HG03342 (cell line): Measurements from ENCODE around the gene TMEM74B.

Source experiments
- ATAC-seq: cut with Tn5 transposase; IDR thresholded peaks from one replicate; pipeline ENCODE4 v1.9.1; 2021; ENCODE audit warnings: mild to moderate bottlenecking, moderate library complexity; ENCODE audit not compliant: unreplicated experiment

TMEM74B gene

GRCh38 chr20:1183153-1183552 lies 1.6 kb downstream of the TMEM74B start:
- no peak for ATAC-seq

GRCh38 chr20:1182106-1182505 lies 2.7 kb downstream of the TMEM74B start:
- no peak for ATAC-seq

GRCh38 chr20:1180949-1181348 lies 3.8 kb downstream of the TMEM74B start:
- ATAC-seq, result no peak

GRCh38 chr20:1178623-1179022 lies 6.2 kb downstream of the TMEM74B start:
- ATAC-seq, result no peak

DNA sequence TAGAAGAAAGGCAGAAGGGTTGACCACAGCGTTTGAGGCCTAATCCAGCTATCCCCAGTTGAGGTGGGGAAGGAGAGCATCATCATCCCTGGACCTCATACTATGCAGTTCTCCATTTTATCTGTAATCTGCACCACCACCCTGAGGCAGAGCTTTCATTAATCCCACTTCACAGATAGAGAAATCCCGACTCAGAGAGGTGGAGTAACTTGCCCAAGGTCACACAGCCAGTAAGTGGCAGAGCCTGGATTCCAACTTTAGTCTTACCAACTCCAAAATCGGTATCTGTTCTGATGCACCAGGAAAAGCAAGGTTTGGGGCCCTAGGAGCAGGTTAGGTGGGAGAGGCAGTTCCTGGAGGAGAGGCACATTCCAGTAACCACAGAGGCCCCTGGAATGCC lies 6.7 kb downstream of the TMEM74B start:
- ATAC-seq, result no peak

DNA sequence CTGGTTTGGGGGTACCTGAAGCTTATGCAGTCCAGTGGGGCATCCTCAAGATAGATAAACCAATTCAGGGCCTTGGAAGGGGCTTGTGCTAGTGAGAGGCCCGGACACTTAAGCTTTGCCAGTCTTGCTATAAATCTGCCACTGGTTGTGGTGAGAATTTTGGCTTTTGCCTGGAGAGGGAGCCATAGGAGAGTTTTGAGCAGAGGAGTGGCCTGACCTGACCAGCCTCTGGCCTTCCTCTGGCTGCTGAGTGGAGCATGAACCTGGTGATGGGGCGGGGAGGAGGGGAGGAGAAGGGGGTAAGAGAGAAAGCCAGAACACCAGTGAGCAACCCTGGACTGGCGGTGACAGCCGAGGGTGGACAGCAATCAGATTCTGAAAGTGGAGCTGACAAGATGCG lies 7.1 kb downstream of the TMEM74B start:
- ATAC-seq, result no peak

- no peak for ATAC-seq
These were observed 10.0 kb downstream of the TMEM74B start for GRCh38 chr20:1174787-1175186.

DNA sequence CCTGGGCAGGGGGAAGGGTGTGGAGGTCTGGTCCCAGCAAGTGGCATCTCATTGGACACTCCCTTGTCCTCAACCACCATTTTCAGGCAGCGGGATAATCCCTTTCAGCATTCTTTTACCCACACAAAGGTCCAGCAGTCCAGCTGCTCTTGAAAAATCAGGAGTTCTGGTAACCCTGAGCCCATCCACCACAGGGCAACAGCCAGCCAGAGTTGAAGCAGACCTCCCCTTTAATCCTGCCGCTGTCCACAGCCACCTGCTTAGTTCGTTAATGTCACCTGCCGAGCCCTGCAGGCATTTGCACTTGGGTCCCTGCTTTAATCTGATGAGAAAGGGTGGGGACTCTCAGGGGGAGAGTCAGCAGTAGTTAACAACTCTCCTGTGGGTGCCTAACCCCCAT lies 11.1 kb downstream of the TMEM74B start:
- ATAC-seq, result no peak

DNA sequence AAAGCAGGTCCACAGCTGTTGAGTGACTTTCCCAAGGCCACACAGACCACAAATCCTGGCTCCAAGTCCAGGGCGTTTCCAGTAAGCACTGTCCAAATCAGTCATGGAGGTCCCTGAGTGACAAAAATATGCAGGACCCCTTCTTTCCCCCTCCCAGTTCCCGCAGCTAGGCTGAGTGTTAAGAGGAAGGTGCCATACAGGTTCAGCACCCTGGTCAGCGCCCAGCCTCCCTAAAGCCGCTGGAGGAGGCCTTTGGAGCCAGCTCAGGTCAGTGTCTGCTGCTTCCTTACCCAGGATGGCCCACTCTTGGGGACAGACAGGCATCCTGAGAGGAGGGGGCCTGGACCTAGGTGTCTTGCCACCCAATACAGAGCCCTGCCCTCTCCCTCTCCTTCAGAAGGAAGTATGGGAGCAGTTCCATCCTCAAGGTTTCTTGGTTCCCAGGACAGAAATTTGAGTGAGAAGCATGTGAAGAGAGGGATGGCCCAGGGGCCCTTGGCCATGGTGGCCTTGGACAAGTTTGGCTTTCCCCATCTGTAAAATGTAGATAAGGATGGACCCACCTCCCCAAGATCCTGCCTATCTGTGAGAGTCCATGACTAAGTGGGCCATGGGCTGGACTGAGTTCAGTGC lies 13.2 kb downstream of the TMEM74B start:
- no peak for ATAC-seq

- no peak for ATAC-seq
These were observed 15.6 kb downstream of the TMEM74B start for GRCh38 chr20:1169224-1169623.

DNA sequence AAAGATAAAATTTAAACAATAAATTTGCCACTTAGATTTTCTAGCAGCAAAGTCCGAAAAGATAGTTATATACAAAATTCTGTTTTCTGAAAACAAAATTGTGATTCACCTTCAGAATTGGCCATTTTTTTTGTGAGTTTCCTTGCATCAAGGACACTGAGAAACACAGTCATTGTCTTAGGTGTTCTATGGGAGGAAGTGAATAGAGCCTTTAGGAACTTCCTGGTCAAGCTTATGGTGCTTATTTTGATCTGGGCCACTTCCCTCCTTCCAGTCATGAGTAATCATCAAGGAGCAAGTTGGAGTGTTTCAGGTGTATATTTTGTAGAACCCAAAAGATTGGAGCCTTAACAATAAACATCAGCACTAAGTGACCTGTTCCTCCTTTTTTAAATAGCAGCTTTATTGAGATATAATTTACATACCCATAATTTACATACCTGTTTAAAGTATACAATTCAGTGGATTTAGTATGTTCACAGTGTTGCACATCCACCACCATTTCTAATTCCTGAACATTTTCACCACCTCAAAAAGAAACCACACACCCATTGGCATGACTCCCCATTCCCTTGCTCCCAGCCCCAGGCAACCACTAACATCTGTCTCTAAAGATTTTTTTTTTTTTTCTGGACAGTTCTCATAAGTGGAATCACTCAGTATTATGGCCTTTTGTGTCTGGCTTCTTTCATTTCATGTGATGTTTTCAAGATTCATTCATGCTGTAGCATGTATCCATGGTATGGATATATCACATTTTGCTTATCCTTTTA lies 17.6 kb downstream of the TMEM74B start:
- ATAC-seq, result no peak

DNA sequence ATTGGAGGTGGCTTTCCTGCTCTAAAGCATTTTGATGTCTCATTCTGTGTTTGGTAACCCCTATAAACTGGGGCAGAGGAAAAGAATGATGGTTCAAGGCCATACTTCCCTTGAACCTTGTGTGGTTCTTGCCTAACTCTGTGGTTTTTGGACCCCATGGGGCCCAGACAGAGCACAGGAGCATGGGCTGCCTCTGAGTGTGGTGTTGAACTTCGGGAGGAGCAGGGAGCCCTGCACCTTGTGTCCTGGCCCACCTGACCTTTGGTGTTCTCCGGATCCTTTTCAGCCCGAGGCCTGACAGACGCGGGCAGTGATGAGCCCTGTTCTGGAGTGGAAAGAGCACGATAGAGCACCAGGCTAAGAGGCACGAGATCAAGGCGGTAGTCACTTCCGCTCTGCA lies 18.8 kb downstream of the TMEM74B start:
- ATAC-seq, result no peak

DNA sequence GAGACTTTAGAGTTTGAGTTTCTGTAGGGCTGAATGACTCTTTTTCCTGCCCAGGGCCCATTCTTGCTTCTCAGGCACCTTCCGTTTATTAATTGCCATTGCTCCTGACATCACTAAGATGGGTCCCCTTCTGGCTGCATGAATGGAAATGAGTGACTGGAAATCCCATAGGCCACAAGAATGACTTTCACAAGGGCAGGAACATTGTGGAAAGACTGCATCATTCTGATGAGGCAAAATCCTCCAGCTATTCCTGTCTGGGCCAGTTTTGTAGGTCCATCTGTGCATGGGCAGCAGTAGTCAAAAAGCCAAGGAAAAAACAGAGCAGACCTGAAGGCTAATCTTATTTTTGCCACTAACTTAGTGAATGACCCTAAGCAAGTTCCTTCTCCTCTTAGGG lies 19.3 kb downstream of the TMEM74B start:
- no peak for ATAC-seq

DNA sequence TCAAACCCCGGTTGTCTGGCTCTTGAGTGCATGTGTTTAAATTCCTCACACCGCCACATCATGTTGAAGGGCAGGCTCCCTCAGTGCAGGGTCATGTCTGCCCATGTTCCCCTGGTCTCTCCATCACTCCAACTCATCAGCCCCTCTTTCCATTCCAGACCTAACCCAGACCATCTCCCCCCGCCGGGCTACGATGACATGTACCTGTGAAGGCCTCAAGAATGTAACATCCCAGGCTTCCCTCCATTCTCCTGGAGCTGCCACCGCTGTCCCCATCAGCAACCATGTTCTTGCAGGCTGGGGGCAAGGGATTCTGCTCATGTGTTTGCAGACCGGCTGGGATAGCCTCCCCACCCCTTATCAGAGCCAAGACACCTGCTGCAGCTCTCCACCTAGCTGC lies 19.9 kb downstream of the TMEM74B start:
- ATAC-seq, result no peak

DNA sequence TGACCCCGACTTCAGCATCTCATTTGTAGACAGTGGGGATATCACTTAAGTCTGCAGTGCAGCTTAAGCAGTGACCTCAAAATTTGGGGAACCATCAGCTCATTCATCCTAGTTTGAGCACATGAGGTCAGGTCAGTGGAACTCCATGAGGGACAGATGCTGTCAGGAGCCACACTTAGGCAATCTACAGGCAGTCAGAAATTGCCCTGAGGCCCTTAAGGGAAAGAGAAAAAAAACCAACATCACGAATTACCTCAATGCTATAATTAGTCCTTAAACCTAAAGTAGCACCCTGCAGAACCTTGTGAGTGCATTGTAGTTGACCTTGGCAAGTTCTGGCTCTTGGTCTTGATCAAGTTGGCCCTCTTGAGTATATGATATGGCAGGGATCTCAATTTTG lies 21.1 kb downstream of the TMEM74B start:
- no peak for ATAC-seq

DNA sequence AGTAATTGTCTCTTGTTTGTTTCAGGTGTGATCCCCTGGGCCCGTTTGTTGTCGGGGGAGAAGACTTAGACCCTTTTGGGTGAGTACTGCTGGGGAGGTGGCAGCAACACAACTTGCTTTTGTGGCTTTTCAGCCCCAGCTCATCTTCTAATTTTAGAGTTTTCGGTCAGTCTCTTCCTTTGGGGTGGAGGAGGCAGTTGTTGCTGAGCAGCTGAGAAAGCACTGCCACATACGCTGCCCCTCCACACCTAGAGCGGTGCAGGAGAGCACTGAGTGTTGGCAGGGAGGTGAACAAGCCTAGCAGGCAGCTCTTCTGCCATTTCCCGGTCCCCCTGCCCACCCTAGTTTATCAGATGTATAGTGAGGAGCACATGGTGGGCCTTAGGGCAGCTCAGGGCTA lies 21.7 kb downstream of the TMEM74B start:
- no peak for ATAC-seq

GRCh38 chr20:1160991-1161390 lies 23.8 kb downstream of the TMEM74B start:
- no peak for ATAC-seq

GRCh38 chr20:1160496-1160895 lies 24.3 kb downstream of the TMEM74B start:
- ATAC-seq, result no peak

DNA sequence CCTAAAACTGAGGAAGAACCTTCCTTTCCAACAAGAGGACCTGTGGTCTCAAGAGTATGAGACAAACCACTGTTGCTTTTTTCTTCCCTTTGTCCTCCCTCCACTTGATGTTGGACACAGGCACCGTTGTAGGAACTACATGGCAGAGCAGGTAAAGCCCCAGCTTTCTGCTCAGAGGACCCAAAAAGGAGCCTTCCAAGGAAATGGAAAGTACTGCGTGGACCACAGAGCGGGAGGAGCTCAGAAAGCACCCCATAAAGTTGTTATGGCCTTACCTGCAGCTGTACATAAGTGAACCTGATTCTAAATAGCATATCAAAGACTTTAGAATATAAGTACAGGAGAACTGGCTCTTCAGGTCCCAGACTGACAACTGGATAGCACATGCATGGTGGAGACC lies 29.4 kb downstream of the TMEM74B start:
- ATAC-seq, result no peak

GRCh38 chr20:1154691-1155090 lies 30.1 kb downstream of the TMEM74B start:
- ATAC-seq, result no peak

- ATAC-seq, result no peak
These were observed 30.6 kb downstream of the TMEM74B start for GRCh38 chr20:1154226-1154625.

DNA sequence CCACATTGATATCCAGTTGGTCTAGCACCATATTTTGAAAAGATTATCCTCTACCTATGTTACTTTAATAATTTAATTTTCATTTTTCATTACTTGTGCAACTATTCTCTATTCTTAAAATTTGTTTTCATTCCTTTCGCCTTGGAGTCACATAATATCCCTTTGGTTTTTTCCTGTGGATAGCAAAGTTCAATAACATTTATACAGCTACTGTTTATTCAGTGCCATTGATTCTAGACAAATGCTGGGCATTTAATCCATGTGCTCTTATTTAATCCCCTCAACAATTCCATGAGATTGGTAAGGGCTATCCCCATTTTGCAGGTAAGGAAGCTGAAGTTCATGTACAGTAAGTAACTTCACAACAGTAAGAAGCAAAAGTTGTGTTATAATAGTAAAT lies 33.8 kb downstream of the TMEM74B start:
- ATAC-seq, result no peak

GRCh38 chr20:1150218-1150617 lies 34.6 kb downstream of the TMEM74B start:
- no peak for ATAC-seq
